MCF 10A (cell line): ENCODE data around the gene CERS6. TPM values are rescaled to one million over a fixed set of nuclear protein-coding genes. Genes with fewer than 3 reads are reported as not detected.

Experiments
- BruUV-seq: library from RNA; stranded (reverse); fragments of 400-500 nt; replicated peaks from 2 replicates; lab custom pipeline; 2021; lab: Mats Ljungman, UMichigan
- CTCF ChIA-PET: fragments of 300-600 bp; sonication (Branson Sonifier 250); formaldehyde crosslinking; extraction: SDS; loops from one replicate; lab custom pipeline; 2021; ENCODE audit warnings: antibody characterized with exemption, inconsistent platforms; lab: Yijun Ruan, JAX
- POLR2A ChIA-PET: fragments of 300-600, 350-650 bp; sonication (Branson Sonifier 250); formaldehyde crosslinking; extraction: SDS; loops from one replicate; lab custom pipeline; 2020; ENCODE audit warnings: antibody characterized with exemption, inconsistent platforms; lab: Yijun Ruan, JAX
- DNase-seq: peaks from one replicate; pipeline ENCODE4 v3.0.0-alpha.2; 2018; ENCODE audit not compliant: unreplicated experiment
- H3K27ac Mint-ChIP-seq: one replicate; pipeline ENCODE4 v1.8.0; 2022; ENCODE audit warnings: mild to moderate bottlenecking, low read depth, mixed read lengths; ENCODE audit not compliant: unreplicated experiment
- H3K27me3 Mint-ChIP-seq: one replicate; pipeline ENCODE4 v1.8.0; 2022; ENCODE audit warnings: mixed read lengths; ENCODE audit not compliant: insufficient read depth, unreplicated experiment
- H3K36me3 Mint-ChIP-seq: one replicate; pipeline ENCODE4 v1.8.0; 2022; ENCODE audit warnings: mild to moderate bottlenecking, moderate library complexity, mixed read lengths; ENCODE audit not compliant: insufficient read depth, unreplicated experiment
- H3K4me1 Mint-ChIP-seq: one replicate; pipeline ENCODE4 v1.8.0; 2022; ENCODE audit warnings: mixed read lengths; ENCODE audit not compliant: insufficient read depth, unreplicated experiment
- H3K4me3 Mint-ChIP-seq: one replicate; pipeline ENCODE4 v1.8.0; 2022; ENCODE audit warnings: mild to moderate bottlenecking, moderate library complexity, mixed read lengths; ENCODE audit not compliant: unreplicated experiment
- H3K9me3 Mint-ChIP-seq: one replicate; pipeline ENCODE4 v1.8.0; 2022; ENCODE audit warnings: mixed read lengths; ENCODE audit not compliant: unreplicated experiment
- intact Hi-C: fragments of 100-400 bp; cut with micrococcal nuclease; formaldehyde crosslinking; loops from 2 replicates; pipeline ENCODE4 v1.14.1; 2022
- total RNA-seq: library from RNA; stranded (reverse); gene quantifications from 2 replicates; pipeline ENCODE4 v1.2.3, GENCODE V29; 2022
- TF ChIP-seq, protein P1 (sequence below): fragments of 200-600 bp; IDR thresholded peaks from one replicate; pipeline ENCODE4 v1.8.0; 2022; ENCODE audit warnings: antibody characterized with exemption, mild to moderate bottlenecking; ENCODE audit not compliant: unreplicated experiment

Gene CERS6
- total RNA-seq, 1 experiment from 2014 or later, result 27.4 TPM

DNA sequence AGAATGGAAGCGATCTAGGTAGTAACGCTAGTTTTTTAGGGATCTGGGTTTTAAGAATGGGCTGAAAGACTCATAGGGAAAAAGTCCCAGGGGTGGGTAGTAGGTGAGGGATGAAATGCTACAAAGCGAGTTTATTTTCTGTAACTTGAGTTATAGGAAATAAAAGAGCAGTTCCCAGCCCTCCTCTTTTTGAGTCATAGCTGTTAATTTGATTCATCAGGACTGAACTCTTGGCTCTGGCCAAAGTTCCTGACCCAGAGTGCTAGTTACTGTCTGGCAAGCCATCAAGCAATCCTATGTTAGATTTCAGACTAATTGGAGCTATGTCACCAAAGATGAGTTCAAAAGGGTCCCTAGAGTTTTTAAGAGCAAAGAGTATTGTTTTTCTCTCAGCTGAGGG lies 328.9 kb downstream of the CERS6 start:
- no peak overlapping the region for H3K4me3 Mint-ChIP-seq
- no peak overlapping the region for H3K27ac Mint-ChIP-seq
- no peaks in the 10 kb centered on the region for H3K9me3 Mint-ChIP-seq
- intact Hi-C loops, result no loop called here
- BruUV-seq, result no TSS peak
- TF ChIP-seq, protein P1, sequence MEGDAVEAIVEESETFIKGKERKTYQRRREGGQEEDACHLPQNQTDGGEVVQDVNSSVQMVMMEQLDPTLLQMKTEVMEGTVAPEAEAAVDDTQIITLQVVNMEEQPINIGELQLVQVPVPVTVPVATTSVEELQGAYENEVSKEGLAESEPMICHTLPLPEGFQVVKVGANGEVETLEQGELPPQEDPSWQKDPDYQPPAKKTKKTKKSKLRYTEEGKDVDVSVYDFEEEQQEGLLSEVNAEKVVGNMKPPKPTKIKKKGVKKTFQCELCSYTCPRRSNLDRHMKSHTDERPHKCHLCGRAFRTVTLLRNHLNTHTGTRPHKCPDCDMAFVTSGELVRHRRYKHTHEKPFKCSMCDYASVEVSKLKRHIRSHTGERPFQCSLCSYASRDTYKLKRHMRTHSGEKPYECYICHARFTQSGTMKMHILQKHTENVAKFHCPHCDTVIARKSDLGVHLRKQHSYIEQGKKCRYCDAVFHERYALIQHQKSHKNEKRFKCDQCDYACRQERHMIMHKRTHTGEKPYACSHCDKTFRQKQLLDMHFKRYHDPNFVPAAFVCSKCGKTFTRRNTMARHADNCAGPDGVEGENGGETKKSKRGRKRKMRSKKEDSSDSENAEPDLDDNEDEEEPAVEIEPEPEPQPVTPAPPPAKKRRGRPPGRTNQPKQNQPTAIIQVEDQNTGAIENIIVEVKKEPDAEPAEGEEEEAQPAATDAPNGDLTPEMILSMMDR, result no peak
- ChIA-PET CTCF (interaction anchor here (0.6 to 1.7 kb wide), 3 partner anchors 15 to 32 kb away, joined by 3 to 4 read pairs (median 3); no protein-coding TSS in a partner anchor), POLR2A (no interaction called here)
- H3K27me3 Mint-ChIP-seq, result peaks cover 11% of the 10 kb centered on the region
- H3K36me3 Mint-ChIP-seq, result no peaks in the 10 kb centered on the region
- DNase-seq, result no peak
- H3K4me1 Mint-ChIP-seq, result no peaks in the 10 kb centered on the region

DNA sequence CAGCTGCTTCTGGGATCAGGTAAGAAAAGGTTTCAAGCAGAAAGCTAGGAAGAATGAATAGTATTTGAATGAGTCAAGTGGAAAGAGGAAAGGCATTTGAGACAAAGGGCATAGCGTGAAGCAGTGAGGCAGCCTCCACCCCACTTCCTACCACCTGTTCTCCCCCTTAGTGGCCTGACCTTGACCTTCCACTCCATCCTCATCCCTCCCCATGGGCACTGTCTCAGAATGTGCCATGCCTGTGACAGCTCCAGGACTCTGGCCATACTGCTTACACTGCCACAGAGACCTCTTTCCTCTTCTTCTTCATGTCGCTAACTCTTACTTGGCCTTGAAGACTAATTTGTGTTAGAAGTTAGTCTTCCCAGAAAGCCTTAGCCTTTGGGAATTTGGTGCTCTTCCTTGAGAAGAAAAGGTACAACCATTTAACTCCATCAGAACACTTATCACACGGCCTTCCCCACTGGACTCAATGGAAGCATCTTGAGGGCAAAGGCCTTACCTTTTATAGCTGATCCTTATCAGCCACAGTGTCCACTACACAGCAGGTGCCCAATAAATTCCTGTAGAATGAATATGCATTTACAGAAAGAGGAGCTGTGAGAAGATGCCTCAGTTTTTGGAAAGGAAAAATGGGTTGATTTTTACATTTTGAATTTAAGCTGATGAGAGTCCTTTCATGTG lies 331.2 kb downstream of the CERS6 start:
- TF ChIP-seq, protein P1, result no peak
- H3K36me3 Mint-ChIP-seq, result no peaks in the 10 kb centered on the region
- CTCF ChIA-PET, result no interaction called here

DNA sequence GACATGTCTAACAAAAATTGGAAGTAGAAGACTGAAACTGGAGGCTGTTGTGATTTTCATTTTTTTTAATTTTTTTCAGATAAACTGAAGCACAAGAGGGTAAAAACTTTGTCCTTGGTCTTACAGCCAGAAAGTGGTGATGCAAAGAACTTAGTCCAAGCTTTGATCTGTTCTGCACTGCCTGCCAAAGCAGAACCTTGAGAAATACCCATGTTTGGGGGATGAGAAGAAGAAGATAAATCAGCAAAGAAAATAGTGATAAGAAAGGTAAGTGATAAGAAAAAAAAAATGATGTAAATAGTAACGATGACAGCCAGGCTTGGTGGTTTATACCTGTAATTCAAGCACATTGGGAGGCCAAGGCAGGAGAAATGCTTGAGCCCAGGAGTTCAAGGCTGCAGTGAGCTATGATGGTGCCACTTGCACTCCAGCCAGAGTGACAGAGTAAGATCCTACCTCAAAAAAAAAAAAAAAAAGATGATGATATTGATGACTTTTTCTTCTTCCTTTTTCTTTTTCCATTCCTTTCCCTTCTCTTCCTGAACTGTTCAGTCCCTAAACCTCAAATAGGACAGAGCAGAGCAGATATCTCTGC lies 331.8 kb downstream of the CERS6 start:
- CTCF ChIA-PET, result no interaction called here

More for the DNA sequence above, 331.2 kb downstream of the CERS6 start:
- POLR2A ChIA-PET, result no interaction called here
- intact Hi-C loops, result no loop called here
- DNase-seq, result no peak
- Mint-ChIP-seq H3K4me3 (no peak overlapping the region), H3K27me3 (peaks cover 11% of the 10 kb centered on the region), H3K27ac (no peak overlapping the region), H3K4me1 (no peaks in the 10 kb centered on the region), H3K9me3 (no peaks in the 10 kb centered on the region)
- no TSS peak for BruUV-seq

DNA sequence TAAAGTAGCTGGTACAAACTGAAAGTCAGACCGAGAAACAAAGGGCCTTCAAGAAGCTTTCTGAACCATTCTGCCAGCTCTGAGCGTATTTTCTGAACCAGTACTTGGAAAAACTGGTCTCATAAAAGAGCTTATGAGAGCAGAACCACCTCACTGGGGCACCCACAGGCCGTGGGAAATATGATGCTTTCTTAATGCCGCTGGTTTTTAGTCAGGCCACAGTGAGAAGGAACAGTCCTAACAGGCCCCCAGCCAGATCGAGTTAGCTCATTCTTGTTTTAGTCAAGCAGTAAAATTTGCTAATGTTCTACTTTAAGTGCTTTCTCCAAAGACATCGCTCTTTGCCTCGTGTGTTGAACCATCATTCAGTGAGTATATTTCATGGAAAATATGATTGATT lies 333.7 kb downstream of the CERS6 start:
- no TSS peak for BruUV-seq
- Mint-ChIP-seq H3K27ac (no peak overlapping the region), H3K27me3 (peaks cover 11% of the 10 kb centered on the region), H3K4me1 (no peaks in the 10 kb centered on the region), H3K9me3 (no peaks in the 10 kb centered on the region), H3K4me3 (no peak overlapping the region), H3K36me3 (no peaks in the 10 kb centered on the region)
- POLR2A ChIA-PET, result interaction anchor here (1.0 kb wide), 1 partner anchor 130 kb away, joined by 3 read pairs; no protein-coding TSS in a partner anchor
- TF ChIP-seq, protein P1, result no peak
- CTCF ChIA-PET, result interaction anchor here (0.7 kb wide), 1 partner anchor 35 kb away, joined by 3 read pairs; no protein-coding TSS in a partner anchor
- intact Hi-C loops, result no loop called here
- DNase-seq, result no peak

More for the DNA sequence above, 331.8 kb downstream of the CERS6 start:
- Mint-ChIP-seq H3K4me1 (no peaks in the 10 kb centered on the region), H3K4me3 (no peak overlapping the region), H3K36me3 (no peaks in the 10 kb centered on the region), H3K9me3 (no peaks in the 10 kb centered on the region), H3K27me3 (peaks cover 11% of the 10 kb centered on the region), H3K27ac (no peak overlapping the region)
- intact Hi-C loops, result no loop called here
- TF ChIP-seq, protein P1, result no peak
- POLR2A ChIA-PET, result no interaction called here
- BruUV-seq, result no TSS peak
- DNase-seq, result no peak
